Heart left ventricle (tissue), 11 donors: ENCODE data around the gene DHX38. TPM values are rescaled to one million over a fixed set of nuclear protein-coding genes. Genes with fewer than 3 reads are reported as not detected.

Experiments
- polyA plus RNA-seq, 2 donors: library from polyadenylated mRNA; stranded (reverse); fragments of 200-250 nt; gene quantifications; one replicate each; pipeline ENCODE4 v1.2.3, GENCODE V29; 2013
- total RNA-seq, 9 donors: library from RNA; depleted of rRNA in 2 of 9; stranded (reverse); fragments of >200 nt in 2 of 9; fragmentation: NEBNext Ultra II Directional in 3 of 9; extraction: Animal tissue kit (Norgen Biotek cat#: 25700) in 3 of 9; gene quantifications; one replicate each; pipeline versions ENCODE4 v1.1.0 to v1.2.4, GENCODE V29; 2016 to 2023
- donor health status: ischemic (EF 13 %, LVEDD 7.1; RV severe dilation, severe dysfunction).
- donor health status: healthy with polysubstance abuse.
- donor health status: DM: no; HTN: yes; CAD: no.
- donor health status: DM: no; HTN: no; CAD: no.
- donor health status: ischemic (EF 25% LVEDD 5.7; RV mildly dilated, moderate dysfunction).
- donor health status: healthy.
- donor health status: DM: yes; HTN: yes; CAD: no.
- donor health status: PGD.
- donor health status: nonischemic (EF 23%, LVEDD 6.1; RV moderate dilation, normal function).

DHX38 gene
- total and polyA plus RNA-seq, 11 donors: 30.6 to 66.5 (median 41.4) TPM

Other genes with a start within 250 kb of the DHX38 start
- 10 to 100 TPM; 14.3 to 24.2 (median 19.8) TPM for gene ATXN1L, start 247.9 kb upstream of the DHX38 start, total RNA-seq
- 10 to 100 TPM in 1 of 2 donors, 1 to 10 TPM in 1; 6.9 to 16.5 TPM for gene ATXN1L, start 247.9 kb upstream of the DHX38 start, polyA plus RNA-seq
- 1 to 10 TPM; 2.3 to 5.7 (median 3.9) TPM for gene ZNF821, start 209.7 kb upstream of the DHX38 start, total RNA-seq
- 1 to 10 TPM; 2.3 to 3.9 TPM for gene ZNF821, start 209.7 kb upstream of the DHX38 start, polyA plus RNA-seq
- 100 to 1,000 TPM in 7 of 9 donors, 10 to 100 TPM in 2; 89.2 to 146 (median 109) TPM for gene IST1, start 198.3 kb upstream of the DHX38 start, total RNA-seq
- 100 to 1,000 TPM in 1 of 2 donors, 10 to 100 TPM in 1; 54.5 to 105 TPM for gene IST1, start 198.3 kb upstream of the DHX38 start, polyA plus RNA-seq
- gene PKD1L3, start 93.4 kb upstream of the DHX38 start, total RNA-seq: under 1 TPM in 5 of 9 donors, not detected in 4; 0.05 to 0.27 (median 0.07) TPM
- gene PKD1L3, start 93.4 kb upstream of the DHX38 start, polyA plus RNA-seq: under 1 TPM in 1 of 2 donors, not detected in 1; 0.01 TPM
- gene DHODH, start 85.1 kb upstream of the DHX38 start, total RNA-seq: 1 to 10 TPM; 5.2 to 9.8 (median 7.5) TPM
- gene DHODH, start 85.1 kb upstream of the DHX38 start, polyA plus RNA-seq: 1 to 10 TPM; 5.3 to 9.1 TPM
- gene HP, start 39.3 kb upstream of the DHX38 start, total RNA-seq: 100 to 1,000 TPM in 1 of 9 donors, 10 to 100 TPM in 1, 1 to 10 TPM in 6, under 1 TPM in 1; 0.42 to 314 (median 3.6) TPM
- gene HP, start 39.3 kb upstream of the DHX38 start, polyA plus RNA-seq: 1 to 10 TPM; 2.7 to 4.3 TPM
- gene HPR, start 30.6 kb upstream of the DHX38 start, total RNA-seq: 100 to 1,000 TPM in 4 of 9 donors, 10 to 100 TPM in 5; 31.4 to 210 (median 54.7) TPM
- 100 to 1,000 TPM in 1 of 2 donors, 10 to 100 TPM in 1; 20.5 to 148 TPM for gene HPR, start 30.6 kb upstream of the DHX38 start, polyA plus RNA-seq
- gene TXNL4B, start 227 bp upstream of the DHX38 start, total RNA-seq: 10 to 100 TPM in 1 of 9 donors, 1 to 10 TPM in 8; 4.6 to 10.5 (median 7.0) TPM
- gene TXNL4B, start 227 bp upstream of the DHX38 start, polyA plus RNA-seq: 10 to 100 TPM in 1 of 2 donors, 1 to 10 TPM in 1; 5.4 to 13.5 TPM
- gene PMFBP1, start 78.3 kb downstream of the DHX38 start, total RNA-seq: under 1 TPM in 5 of 9 donors, not detected in 4; 0.09 to 0.77 (median 0.12) TPM
- under 1 TPM; 0.12 to 0.57 TPM for gene PMFBP1, start 78.3 kb downstream of the DHX38 start, polyA plus RNA-seq